GM23338 (cell line): Measurements from ENCODE around the gene TEDC1. TPM values are rescaled to one million over a fixed set of nuclear protein-coding genes. Genes with fewer than 3 reads are reported as not detected.

Experiments used
- ATAC-seq: fragments of 200-7000 bp; cut with Tn5 transposase; 3 replicates; pipeline ENCODE4 v1.9.1; 2020
- DNase-seq: peaks from one replicate; pipeline ENCODE4 v3.0.0-alpha.2; 2015; ENCODE audit warnings: low spot score
- H2AFZ ChIP-seq: fragments of 200-600 bp; sonication (generic); 2 replicates; pipeline ENCODE4 v1.8.0; 2016; ENCODE audit warnings: antibody characterized with exemption, mild to moderate bottlenecking, moderate library complexity
- H3F3A ChIP-seq: fragments of 200-600 bp; sonication (generic); replicated peaks from 2 replicates; pipeline ENCODE4 v1.8.0; 2017; ENCODE audit warnings: antibody characterized with exemption, mixed run types, low read depth
- H3K27ac ChIP-seq: fragments of 200-600 bp; sonication (generic); 2 replicates; pipeline ENCODE4 v1.6.1; 2016; ENCODE audit warnings: low read depth
- H3K27me3 ChIP-seq: fragments of 200-600 bp; sonication (generic); 2 replicates; pipeline ENCODE4 v1.8.0; 2016; ENCODE audit warnings: mild to moderate bottlenecking, mixed run types, moderate library complexity; ENCODE audit not compliant: insufficient read depth
- H3K36me3 ChIP-seq: fragments of 200-600 bp; sonication (generic); 2 replicates; pipeline ENCODE4 v1.8.0; 2016; ENCODE audit warnings: mild to moderate bottlenecking; ENCODE audit not compliant: insufficient read depth
- H3K4me1 ChIP-seq: fragments of 200-600 bp; sonication (generic); 2 replicates; pipeline ENCODE4 v1.8.0; 2016; ENCODE audit warnings: mild to moderate bottlenecking, moderate library complexity; ENCODE audit not compliant: insufficient read depth
- H3K4me2 ChIP-seq: fragments of 200-600 bp; sonication (generic); 2 replicates; pipeline ENCODE4 v1.7.1; 2017; ENCODE audit warnings: mixed run types
- H3K4me3 ChIP-seq: fragments of 200-600 bp; sonication (generic); 2 replicates; pipeline ENCODE4 v1.6.1; 2016; ENCODE audit warnings: mixed run types
- H3K79me2 ChIP-seq: fragments of 200-600 bp; sonication (generic); replicated peaks from 2 replicates; pipeline ENCODE4 v1.8.0; 2017; ENCODE audit warnings: mild to moderate bottlenecking; ENCODE audit not compliant: insufficient read depth
- H3K9me2 ChIP-seq: fragments of 200-600 bp; sonication (generic); 2 replicates; pipeline ENCODE4 v1.8.0; 2017; ENCODE audit not compliant: insufficient read depth
- H4K20me1 ChIP-seq: fragments of 200-600 bp; sonication (generic); replicated peaks from 2 replicates; pipeline ENCODE4 v1.8.0; 2017; ENCODE audit warnings: mild to moderate bottlenecking; ENCODE audit not compliant: insufficient read depth
- H3K27ac Mint-ChIP-seq: 2 replicates; pipeline ENCODE4 v1.8.0; 2020; ENCODE audit warnings: inconsistent platforms, mild to moderate bottlenecking, moderate library complexity, mixed read lengths
- H3K27me3 Mint-ChIP-seq: 3 replicates; pipeline ENCODE4 v1.8.0; 2022; ENCODE audit warnings: low read depth, mild to moderate bottlenecking, moderate library complexity, mixed read lengths, inconsistent platforms; ENCODE audit not compliant: insufficient read depth, poor library complexity
- H3K36me3 Mint-ChIP-seq: 3 replicates; pipeline ENCODE4 v1.8.0; 2021; ENCODE audit warnings: low read depth, mild to moderate bottlenecking, inconsistent platforms, moderate library complexity, mixed read lengths
- H3K4me1 Mint-ChIP-seq: 3 replicates; pipeline ENCODE4 v1.8.0; 2020; ENCODE audit warnings: mild to moderate bottlenecking, inconsistent platforms, mixed read lengths
- H3K4me3 Mint-ChIP-seq: 3 replicates; pipeline ENCODE4 v1.8.0; 2021; ENCODE audit warnings: moderate library complexity, mild to moderate bottlenecking, inconsistent platforms, mixed read lengths
- H3K9me3 Mint-ChIP-seq: 3 replicates; pipeline ENCODE4 v1.8.0; 2020; ENCODE audit warnings: moderate library complexity, mild to moderate bottlenecking, inconsistent platforms, mixed read lengths
- CREB1 ChIP-seq: fragments of 250-450 bp; sonication (Bioruptor Pico); IDR thresholded peaks from 2 replicates; pipeline ENCODE4 v1.5.0; 2020; ENCODE audit warnings: low read depth, mild to moderate bottlenecking, moderate library complexity
- EZH2 ChIP-seq: fragments of 200-600 bp; sonication (generic); IDR thresholded peaks from one replicate; pipeline ENCODE4 v1.8.0; 2017; ENCODE audit warnings: antibody characterized with exemption, mild to moderate bottlenecking, low read depth; ENCODE audit not compliant: unreplicated experiment
- EZH2phosphoT487 ChIP-seq: fragments of 200-600 bp; sonication (generic); IDR thresholded peaks from one replicate; pipeline ENCODE4 v1.8.1; 2018; ENCODE audit warnings: antibody characterized with exemption; ENCODE audit not compliant: unreplicated experiment
- POLR2AphosphoS5 ChIP-seq: IDR thresholded peaks from 2 replicates; pipeline ENCODE4 v1.6.1; 2016; ENCODE audit warnings: antibody characterized with exemption, low read depth
- REST ChIP-seq: IDR thresholded peaks from one replicate; pipeline ENCODE4 v1.6.1; 2018; ENCODE audit warnings: antibody characterized with exemption; ENCODE audit not compliant: unreplicated experiment
- STAT1 ChIP-seq: IDR thresholded peaks from one replicate; pipeline ENCODE4 v1.6.1; 2016; ENCODE audit warnings: antibody characterized with exemption; ENCODE audit not compliant: unreplicated experiment
- ZNF114 ChIP-seq: fragments of 250-450 bp; sonication (Bioruptor Pico); IDR thresholded peaks from 2 replicates; pipeline ENCODE4 v1.5.0; 2020; ENCODE audit warnings: mild to moderate bottlenecking, moderate library complexity
- polyA plus RNA-seq: library from polyadenylated mRNA; unstranded; fragments of >200 nt; fragmentation: Nextera tagmentation; extraction: Ambion mirVana; gene quantifications from 2 replicates; pipeline ENCODE4 v1.2.1, GENCODE V29; 2016
- total RNA-seq: library from RNA; depleted of rRNA; stranded (reverse); fragments of >200 nt; shearing (Covaris generic); gene quantifications from 2 replicates; pipeline ENCODE4 v1.2.3, GENCODE V29; 2014
- TF ChIP-seq, protein P1 (sequence below): fragments of 250-450 bp; sonication (Bioruptor Pico); IDR thresholded peaks from 2 replicates; pipeline ENCODE4 v1.5.0; 2020; ENCODE audit warnings: mild to moderate bottlenecking, moderate library complexity

The TEDC1 gene
- total and polyA plus RNA-seq, 2 experiments from 2014 or later = 5.9 to 16.3 TPM

GRCh38 chr14:105474483-105475268 lies 16.4 kb upstream of the TEDC1 start, which contains the start of gene CRIP2:
CRIP2 (plus strand) TSS chr14:105474821; CDS start chr14:105474863, 42 bp downstream.
- H3K27me3 ChIP-seq = peaks cover 49% of the 10 kb centered on the region
- ATAC-seq (peak; percentile 0; the same call in 2 of the 3 replicates), DNase-seq (peak; percentile 62)
- peak within 1 kb of the TSS; percentile 84 for H3K4me2 ChIP-seq
- Mint-ChIP-seq H3K9me3 (no peaks in the 10 kb centered on the region), H3K27ac (no peak within 1 kb of the TSS), H3K27me3 (peaks cover 46% of the 10 kb centered on the region), H3K4me1 (peaks cover 9% of the 10 kb centered on the region), H3K4me3 (peak within 1 kb of the TSS; percentile 59; the same call in 2 of the 3 replicates), H3K36me3 (no peaks in the 10 kb centered on the region)
- TF ChIP-seq EZH2 (peak; percentile 41), ZNF114 (CRISPR knock-in tag) (no peak), EZH2phosphoT487 (peak; percentile 15)
- H3K36me3 ChIP-seq = no peaks in the 10 kb centered on the region
- H4K20me1 ChIP-seq = no peaks in the 10 kb centered on the region; the same call in 1 of the 2 replicates
- H3K4me1 ChIP-seq = peaks cover 18% of the 10 kb centered on the region; the same call in 1 of the 2 replicates
- no peaks in the 10 kb centered on the region for H3K9me2 ChIP-seq
- H3F3A ChIP-seq = peaks cover 9% of the 10 kb centered on the region; the same call in 1 of the 2 replicates
- peak within 1 kb of the TSS; percentile 88 for H2AFZ ChIP-seq
- no peaks in the 10 kb centered on the region for H3K79me2 ChIP-seq
- no peak within 1 kb of the TSS for H3K27ac ChIP-seq
- peak within 1 kb of the TSS; percentile 70 for H3K4me3 ChIP-seq

DNA sequence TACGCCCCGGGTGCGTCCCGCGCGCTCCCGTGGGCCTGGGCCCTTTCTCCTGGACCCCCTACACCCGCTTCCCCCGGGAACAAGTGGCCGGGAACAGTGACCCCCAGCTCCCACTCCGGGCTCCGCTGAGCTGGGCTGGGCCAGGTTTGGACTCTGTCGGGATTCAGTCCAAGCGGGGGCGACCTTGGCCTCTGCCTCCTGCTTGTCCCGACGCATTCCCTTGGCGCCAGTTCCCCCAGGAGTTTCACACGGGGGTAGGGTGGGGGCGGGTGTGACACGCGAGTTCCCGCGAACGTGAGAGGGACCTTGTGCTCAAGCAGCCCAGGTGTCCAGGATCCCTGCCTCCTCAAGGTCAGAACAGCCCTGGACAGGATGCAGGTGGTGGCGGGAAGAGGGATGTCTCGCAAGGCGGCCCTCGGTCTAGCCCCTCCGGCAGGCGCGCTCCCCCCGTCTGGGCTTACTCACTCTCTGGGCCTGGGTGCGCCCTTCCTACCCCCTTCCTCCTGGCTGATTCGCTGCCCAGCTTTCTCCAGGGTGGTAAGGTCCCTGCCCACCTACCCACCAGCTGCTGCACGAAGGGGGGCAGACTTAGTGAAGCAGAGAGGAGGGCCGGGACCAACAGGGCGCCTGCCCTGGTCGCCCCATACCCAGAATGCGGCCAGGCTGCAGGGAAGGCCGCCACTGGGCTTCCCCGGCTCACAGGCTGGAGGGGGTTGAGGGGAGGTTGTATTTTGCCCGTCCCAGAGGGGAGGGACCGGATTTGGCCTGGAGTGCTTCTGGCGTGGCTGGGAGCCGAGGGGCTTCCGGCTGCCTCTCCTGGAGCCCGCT lies 15.6 kb upstream of the TEDC1 start:
- peaks cover 16% of the 10 kb centered on the region; the same call in 1 of the 2 replicates for H3K4me1 ChIP-seq
- peaks cover 7% of the 10 kb centered on the region; the same call in 1 of the 2 replicates for H3F3A ChIP-seq
- H3K27me3 ChIP-seq = peaks cover 57% of the 10 kb centered on the region
- H4K20me1 ChIP-seq = no peaks in the 10 kb centered on the region; the same call in 1 of the 2 replicates
- no peaks in the 10 kb centered on the region for H3K36me3 ChIP-seq
- H3K9me2 ChIP-seq = no peaks in the 10 kb centered on the region
- peak overlapping the region; percentile 78 for H3K4me2 ChIP-seq
- Mint-ChIP-seq H3K27ac (no peak overlapping the region), H3K4me1 (peaks cover 9% of the 10 kb centered on the region; the same call in 2 of the 3 replicates), H3K27me3 (peaks cover 54% of the 10 kb centered on the region), H3K4me3 (peak overlapping the region; percentile 59; the same call in 2 of the 3 replicates), H3K9me3 (no peaks in the 10 kb centered on the region), H3K36me3 (no peaks in the 10 kb centered on the region)
- H3K79me2 ChIP-seq = no peaks in the 10 kb centered on the region
- peak overlapping the region; percentile 74 for H2AFZ ChIP-seq
- peak; percentile 55 for DNase-seq
- ATAC-seq = peak; percentile 1
- H3K4me3 ChIP-seq = peak overlapping the region; percentile 70
- H3K27ac ChIP-seq = no peak overlapping the region
- TF ChIP-seq REST (no peak), POLR2AphosphoS5 (no peak), EZH2phosphoT487 (no peak), EZH2 (peak; percentile 50), STAT1 (no peak), CREB1 (CRISPR knock-in tag) (no peak)
- TF ChIP-seq, protein P1, sequence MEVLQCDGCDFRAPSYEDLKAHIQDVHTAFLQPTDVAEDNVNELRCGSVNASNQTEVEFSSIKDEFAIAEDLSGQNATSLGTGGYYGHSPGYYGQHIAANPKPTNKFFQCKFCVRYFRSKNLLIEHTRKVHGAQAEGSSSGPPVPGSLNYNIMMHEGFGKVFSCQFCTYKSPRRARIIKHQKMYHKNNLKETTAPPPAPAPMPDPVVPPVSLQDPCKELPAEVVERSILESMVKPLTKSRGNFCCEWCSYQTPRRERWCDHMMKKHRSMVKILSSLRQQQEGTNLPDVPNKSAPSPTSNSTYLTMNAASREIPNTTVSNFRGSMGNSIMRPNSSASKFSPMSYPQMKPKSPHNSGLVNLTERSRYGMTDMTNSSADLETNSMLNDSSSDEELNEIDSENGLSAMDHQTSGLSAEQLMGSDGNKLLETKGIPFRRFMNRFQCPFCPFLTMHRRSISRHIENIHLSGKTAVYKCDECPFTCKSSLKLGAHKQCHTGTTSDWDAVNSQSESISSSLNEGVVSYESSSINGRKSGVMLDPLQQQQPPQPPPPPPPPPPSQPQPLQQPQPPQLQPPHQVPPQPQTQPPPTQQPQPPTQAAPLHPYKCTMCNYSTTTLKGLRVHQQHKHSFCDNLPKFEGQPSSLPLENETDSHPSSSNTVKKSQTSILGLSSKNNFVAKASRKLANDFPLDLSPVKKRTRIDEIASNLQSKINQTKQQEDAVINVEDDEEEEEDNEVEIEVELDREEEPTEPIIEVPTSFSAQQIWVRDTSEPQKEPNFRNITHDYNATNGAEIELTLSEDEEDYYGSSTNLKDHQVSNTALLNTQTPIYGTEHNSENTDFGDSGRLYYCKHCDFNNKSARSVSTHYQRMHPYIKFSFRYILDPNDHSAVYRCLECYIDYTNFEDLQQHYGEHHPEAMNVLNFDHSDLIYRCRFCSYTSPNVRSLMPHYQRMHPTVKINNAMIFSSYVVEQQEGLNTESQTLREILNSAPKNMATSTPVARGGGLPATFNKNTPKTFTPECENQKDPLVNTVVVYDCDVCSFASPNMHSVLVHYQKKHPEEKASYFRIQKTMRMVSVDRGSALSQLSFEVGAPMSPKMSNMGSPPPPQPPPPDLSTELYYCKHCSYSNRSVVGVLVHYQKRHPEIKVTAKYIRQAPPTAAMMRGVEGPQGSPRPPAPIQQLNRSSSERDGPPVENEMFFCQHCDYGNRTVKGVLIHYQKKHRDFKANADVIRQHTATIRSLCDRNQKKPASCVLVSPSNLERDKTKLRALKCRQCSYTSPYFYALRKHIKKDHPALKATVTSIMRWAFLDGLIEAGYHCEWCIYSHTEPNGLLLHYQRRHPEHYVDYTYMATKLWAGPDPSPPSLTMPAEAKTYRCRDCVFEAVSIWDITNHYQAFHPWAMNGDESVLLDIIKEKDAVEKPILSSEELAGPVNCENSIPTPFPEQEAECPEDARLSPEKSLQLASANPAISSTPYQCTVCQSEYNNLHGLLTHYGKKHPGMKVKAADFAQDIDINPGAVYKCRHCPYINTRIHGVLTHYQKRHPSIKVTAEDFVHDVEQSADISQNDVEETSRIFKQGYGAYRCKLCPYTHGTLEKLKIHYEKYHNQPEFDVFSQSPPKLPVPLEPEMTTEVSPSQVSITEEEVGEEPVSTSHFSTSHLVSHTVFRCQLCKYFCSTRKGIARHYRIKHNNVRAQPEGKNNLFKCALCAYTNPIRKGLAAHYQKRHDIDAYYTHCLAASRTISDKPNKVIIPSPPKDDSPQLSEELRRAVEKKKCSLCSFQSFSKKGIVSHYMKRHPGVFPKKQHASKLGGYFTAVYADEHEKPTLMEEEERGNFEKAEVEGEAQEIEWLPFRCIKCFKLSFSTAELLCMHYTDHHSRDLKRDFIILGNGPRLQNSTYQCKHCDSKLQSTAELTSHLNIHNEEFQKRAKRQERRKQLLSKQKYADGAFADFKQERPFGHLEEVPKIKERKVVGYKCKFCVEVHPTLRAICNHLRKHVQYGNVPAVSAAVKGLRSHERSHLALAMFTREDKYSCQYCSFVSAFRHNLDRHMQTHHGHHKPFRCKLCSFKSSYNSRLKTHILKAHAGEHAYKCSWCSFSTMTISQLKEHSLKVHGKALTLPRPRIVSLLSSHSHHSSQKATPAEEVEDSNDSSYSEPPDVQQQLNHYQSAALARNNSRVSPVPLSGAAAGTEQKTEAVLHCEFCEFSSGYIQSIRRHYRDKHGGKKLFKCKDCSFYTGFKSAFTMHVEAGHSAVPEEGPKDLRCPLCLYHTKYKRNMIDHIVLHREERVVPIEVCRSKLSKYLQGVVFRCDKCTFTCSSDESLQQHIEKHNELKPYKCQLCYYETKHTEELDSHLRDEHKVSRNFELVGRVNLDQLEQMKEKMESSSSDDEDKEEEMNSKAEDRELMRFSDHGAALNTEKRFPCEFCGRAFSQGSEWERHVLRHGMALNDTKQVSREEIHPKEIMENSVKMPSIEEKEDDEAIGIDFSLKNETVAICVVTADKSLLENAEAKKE (CRISPR knock-in tag) = no peak
